GM23338 (cell line): ENCODE measurements around the gene BRD9. TPM values are rescaled to one million over a fixed set of nuclear protein-coding genes. Genes with fewer than 3 reads are reported as not detected.
"Not testable (repeated sequence)": the region's sequence is repeated elsewhere in the genome, so short reads cannot be mapped to it uniquely, and the experiment has no call there.

Experiments used
- ATAC-seq: fragments of 200-7000 bp; cut with Tn5 transposase; 3 replicates; pipeline ENCODE4 v1.9.1; 2020
- DNase-seq: peaks from one replicate; pipeline ENCODE4 v3.0.0-alpha.2; 2015; ENCODE audit warnings: low spot score
- H2AFZ ChIP-seq: fragments of 200-600 bp; sonication (generic); 2 replicates; pipeline ENCODE4 v1.8.0; 2016; ENCODE audit warnings: antibody characterized with exemption, mild to moderate bottlenecking, moderate library complexity
- H3F3A ChIP-seq: fragments of 200-600 bp; sonication (generic); replicated peaks from 2 replicates; pipeline ENCODE4 v1.8.0; 2017; ENCODE audit warnings: antibody characterized with exemption, mixed run types, low read depth
- H3K27ac ChIP-seq: fragments of 200-600 bp; sonication (generic); 2 replicates; pipeline ENCODE4 v1.6.1; 2016; ENCODE audit warnings: low read depth
- H3K27me3 ChIP-seq: fragments of 200-600 bp; sonication (generic); 2 replicates; pipeline ENCODE4 v1.8.0; 2016; ENCODE audit warnings: mild to moderate bottlenecking, mixed run types, moderate library complexity; ENCODE audit not compliant: insufficient read depth
- H3K36me3 ChIP-seq: fragments of 200-600 bp; sonication (generic); 2 replicates; pipeline ENCODE4 v1.8.0; 2016; ENCODE audit warnings: mild to moderate bottlenecking; ENCODE audit not compliant: insufficient read depth
- H3K4me1 ChIP-seq: fragments of 200-600 bp; sonication (generic); 2 replicates; pipeline ENCODE4 v1.8.0; 2016; ENCODE audit warnings: mild to moderate bottlenecking, moderate library complexity; ENCODE audit not compliant: insufficient read depth
- H3K4me2 ChIP-seq: fragments of 200-600 bp; sonication (generic); 2 replicates; pipeline ENCODE4 v1.7.1; 2017; ENCODE audit warnings: mixed run types
- H3K4me3 ChIP-seq: fragments of 200-600 bp; sonication (generic); 2 replicates; pipeline ENCODE4 v1.6.1; 2016; ENCODE audit warnings: mixed run types
- H3K79me2 ChIP-seq: fragments of 200-600 bp; sonication (generic); replicated peaks from 2 replicates; pipeline ENCODE4 v1.8.0; 2017; ENCODE audit warnings: mild to moderate bottlenecking; ENCODE audit not compliant: insufficient read depth
- H3K9me2 ChIP-seq: fragments of 200-600 bp; sonication (generic); 2 replicates; pipeline ENCODE4 v1.8.0; 2017; ENCODE audit not compliant: insufficient read depth
- H4K20me1 ChIP-seq: fragments of 200-600 bp; sonication (generic); replicated peaks from 2 replicates; pipeline ENCODE4 v1.8.0; 2017; ENCODE audit warnings: mild to moderate bottlenecking; ENCODE audit not compliant: insufficient read depth
- H3K27ac Mint-ChIP-seq: 2 replicates; pipeline ENCODE4 v1.8.0; 2020; ENCODE audit warnings: inconsistent platforms, mild to moderate bottlenecking, moderate library complexity, mixed read lengths
- H3K27me3 Mint-ChIP-seq: 3 replicates; pipeline ENCODE4 v1.8.0; 2022; ENCODE audit warnings: low read depth, mild to moderate bottlenecking, moderate library complexity, mixed read lengths, inconsistent platforms; ENCODE audit not compliant: insufficient read depth, poor library complexity
- H3K36me3 Mint-ChIP-seq: 3 replicates; pipeline ENCODE4 v1.8.0; 2021; ENCODE audit warnings: low read depth, mild to moderate bottlenecking, inconsistent platforms, moderate library complexity, mixed read lengths
- H3K4me1 Mint-ChIP-seq: 3 replicates; pipeline ENCODE4 v1.8.0; 2020; ENCODE audit warnings: mild to moderate bottlenecking, inconsistent platforms, mixed read lengths
- H3K4me3 Mint-ChIP-seq: 3 replicates; pipeline ENCODE4 v1.8.0; 2021; ENCODE audit warnings: moderate library complexity, mild to moderate bottlenecking, inconsistent platforms, mixed read lengths
- H3K9me3 Mint-ChIP-seq: 3 replicates; pipeline ENCODE4 v1.8.0; 2020; ENCODE audit warnings: moderate library complexity, mild to moderate bottlenecking, inconsistent platforms, mixed read lengths
- JUNB ChIP-seq: IDR thresholded peaks from one replicate; pipeline ENCODE4 v1.6.1; 2016; ENCODE audit warnings: antibody characterized with exemption; ENCODE audit not compliant: unreplicated experiment
- NANOG ChIP-seq: IDR thresholded peaks from 2 replicates; pipeline ENCODE4 v1.6.1; 2016; ENCODE audit warnings: antibody characterized with exemption, borderline replicate concordance
- ZNF331 ChIP-seq: fragments of 250-450 bp; sonication (Bioruptor Pico); IDR thresholded peaks from 2 replicates; pipeline ENCODE4 v1.5.0; 2020; ENCODE audit warnings: low read depth, mild to moderate bottlenecking, moderate library complexity
- polyA plus RNA-seq: library from polyadenylated mRNA; unstranded; fragments of >200 nt; fragmentation: Nextera tagmentation; extraction: Ambion mirVana; gene quantifications from 2 replicates; pipeline ENCODE4 v1.2.1, GENCODE V29; 2016
- total RNA-seq: library from RNA; depleted of rRNA; stranded (reverse); fragments of >200 nt; shearing (Covaris generic); gene quantifications from 2 replicates; pipeline ENCODE4 v1.2.3, GENCODE V29; 2014
- TF ChIP-seq, protein P1 (sequence below): IDR thresholded peaks from one replicate; pipeline ENCODE4 v1.6.1; 2018; ENCODE audit warnings: antibody characterized with exemption; ENCODE audit not compliant: unreplicated experiment
- TF ChIP-seq, protein P2 (sequence below): IDR thresholded peaks from 2 replicates; pipeline ENCODE4 v1.6.1; 2016; ENCODE audit warnings: antibody characterized with exemption
- TF ChIP-seq, protein P3 (sequence below): fragments of 250-450 bp; sonication (Bioruptor Pico); IDR thresholded peaks from 2 replicates; pipeline ENCODE4 v1.5.0; 2020; ENCODE audit warnings: mild to moderate bottlenecking, moderate library complexity

BRD9 gene
- total and polyA plus RNA-seq, 2 experiments from 2014 or later: 32.9 to 54.7 TPM

DNA sequence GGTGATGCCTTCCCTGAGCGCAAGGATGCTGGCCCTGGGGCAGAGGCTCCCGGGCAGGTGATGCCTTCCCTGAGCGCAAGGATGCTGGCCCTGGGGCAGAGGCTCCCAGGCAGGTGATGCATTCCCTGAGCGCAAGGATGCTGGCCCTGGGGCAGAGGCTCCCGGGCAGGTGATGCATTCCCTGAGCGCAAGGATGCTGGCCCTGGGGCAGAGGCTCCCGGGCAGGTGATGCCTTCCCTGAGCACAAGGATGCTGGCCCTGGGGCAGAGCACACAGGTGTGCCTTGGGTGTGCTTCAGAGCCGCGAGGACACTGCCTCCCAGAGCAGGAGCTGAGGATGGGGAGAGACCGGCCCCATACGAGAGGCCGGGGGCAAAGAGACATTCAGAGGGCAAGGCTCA is 22.7 kb upstream of the BRD9 start:
- not testable (repeated sequence) for H3K4me2 ChIP-seq, H3K9me2 ChIP-seq, H3K9me3 Mint-ChIP-seq, ATAC-seq, H3K4me1 ChIP-seq, H3K79me2 ChIP-seq, H3K4me3 Mint-ChIP-seq, H3K27me3 Mint-ChIP-seq, H3K27ac ChIP-seq, DNase-seq, H2AFZ ChIP-seq, H3K27me3 ChIP-seq, H3F3A ChIP-seq, H3K4me3 ChIP-seq, H3K4me1 Mint-ChIP-seq, H3K27ac Mint-ChIP-seq
- Histone ChIP-seq H4K20me1 (peaks cover 12% of the 10 kb centered on the region; the same call in 1 of the 2 replicates), H3K36me3 (peaks cover 31% of the 10 kb centered on the region)
- peaks cover 71% of the 10 kb centered on the region for H3K36me3 Mint-ChIP-seq

DNA sequence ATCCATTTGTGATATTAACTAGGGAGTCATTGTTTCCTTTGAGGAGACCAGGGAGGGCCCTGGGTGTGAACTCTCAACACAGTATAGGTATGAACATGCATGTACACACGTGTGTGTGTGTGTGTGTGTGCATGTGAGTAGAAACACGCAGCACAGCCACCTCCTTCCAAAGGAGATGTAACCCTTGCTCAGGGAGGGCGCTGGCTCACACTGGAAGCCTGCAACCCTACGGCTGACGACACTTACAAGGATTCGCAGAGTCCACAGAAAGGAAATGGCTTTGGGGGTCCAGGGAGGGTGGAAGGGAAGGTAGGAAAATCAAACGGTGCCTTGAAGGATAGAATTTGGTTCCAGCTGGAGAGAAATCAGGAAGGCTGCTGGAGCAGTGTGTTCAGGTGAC is 22.0 kb upstream of the BRD9 start:
- no peak for TF ChIP-seq NANOG
- TF ChIP-seq, protein P1, sequence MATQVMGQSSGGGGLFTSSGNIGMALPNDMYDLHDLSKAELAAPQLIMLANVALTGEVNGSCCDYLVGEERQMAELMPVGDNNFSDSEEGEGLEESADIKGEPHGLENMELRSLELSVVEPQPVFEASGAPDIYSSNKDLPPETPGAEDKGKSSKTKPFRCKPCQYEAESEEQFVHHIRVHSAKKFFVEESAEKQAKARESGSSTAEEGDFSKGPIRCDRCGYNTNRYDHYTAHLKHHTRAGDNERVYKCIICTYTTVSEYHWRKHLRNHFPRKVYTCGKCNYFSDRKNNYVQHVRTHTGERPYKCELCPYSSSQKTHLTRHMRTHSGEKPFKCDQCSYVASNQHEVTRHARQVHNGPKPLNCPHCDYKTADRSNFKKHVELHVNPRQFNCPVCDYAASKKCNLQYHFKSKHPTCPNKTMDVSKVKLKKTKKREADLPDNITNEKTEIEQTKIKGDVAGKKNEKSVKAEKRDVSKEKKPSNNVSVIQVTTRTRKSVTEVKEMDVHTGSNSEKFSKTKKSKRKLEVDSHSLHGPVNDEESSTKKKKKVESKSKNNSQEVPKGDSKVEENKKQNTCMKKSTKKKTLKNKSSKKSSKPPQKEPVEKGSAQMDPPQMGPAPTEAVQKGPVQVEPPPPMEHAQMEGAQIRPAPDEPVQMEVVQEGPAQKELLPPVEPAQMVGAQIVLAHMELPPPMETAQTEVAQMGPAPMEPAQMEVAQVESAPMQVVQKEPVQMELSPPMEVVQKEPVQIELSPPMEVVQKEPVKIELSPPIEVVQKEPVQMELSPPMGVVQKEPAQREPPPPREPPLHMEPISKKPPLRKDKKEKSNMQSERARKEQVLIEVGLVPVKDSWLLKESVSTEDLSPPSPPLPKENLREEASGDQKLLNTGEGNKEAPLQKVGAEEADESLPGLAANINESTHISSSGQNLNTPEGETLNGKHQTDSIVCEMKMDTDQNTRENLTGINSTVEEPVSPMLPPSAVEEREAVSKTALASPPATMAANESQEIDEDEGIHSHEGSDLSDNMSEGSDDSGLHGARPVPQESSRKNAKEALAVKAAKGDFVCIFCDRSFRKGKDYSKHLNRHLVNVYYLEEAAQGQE: no peak
- TF ChIP-seq, protein P2, sequence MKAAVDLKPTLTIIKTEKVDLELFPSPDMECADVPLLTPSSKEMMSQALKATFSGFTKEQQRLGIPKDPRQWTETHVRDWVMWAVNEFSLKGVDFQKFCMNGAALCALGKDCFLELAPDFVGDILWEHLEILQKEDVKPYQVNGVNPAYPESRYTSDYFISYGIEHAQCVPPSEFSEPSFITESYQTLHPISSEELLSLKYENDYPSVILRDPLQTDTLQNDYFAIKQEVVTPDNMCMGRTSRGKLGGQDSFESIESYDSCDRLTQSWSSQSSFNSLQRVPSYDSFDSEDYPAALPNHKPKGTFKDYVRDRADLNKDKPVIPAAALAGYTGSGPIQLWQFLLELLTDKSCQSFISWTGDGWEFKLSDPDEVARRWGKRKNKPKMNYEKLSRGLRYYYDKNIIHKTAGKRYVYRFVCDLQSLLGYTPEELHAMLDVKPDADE: no peak
- no peak for TF ChIP-seq ZNF331 (CRISPR knock-in tag)
- TF ChIP-seq JUNB: no peak
- H3K4me1 Mint-ChIP-seq: no peaks in the 10 kb centered on the region; the same call in 2 of the 3 replicates
- ATAC-seq: no peak
- Histone ChIP-seq H3K4me2 (no peak overlapping the region), H3K27me3 (no peaks in the 10 kb centered on the region), H3K27ac (no peak overlapping the region), H3K4me1 (no peaks in the 10 kb centered on the region), H3F3A (no peaks in the 10 kb centered on the region), H4K20me1 (peaks cover 10% of the 10 kb centered on the region; the same call in 1 of the 2 replicates), H3K36me3 (peaks cover 34% of the 10 kb centered on the region), H3K4me3 (no peak overlapping the region), H3K79me2 (no peaks in the 10 kb centered on the region), H2AFZ (no peak overlapping the region), H3K9me2 (no peaks in the 10 kb centered on the region)
- DNase-seq: no peak
- no peaks in the 10 kb centered on the region for H3K9me3 Mint-ChIP-seq
- H3K27ac Mint-ChIP-seq: no peak overlapping the region
- peaks cover 7% of the 10 kb centered on the region for H3K27me3 Mint-ChIP-seq
- no peak overlapping the region for H3K4me3 Mint-ChIP-seq
- peaks cover 78% of the 10 kb centered on the region for H3K36me3 Mint-ChIP-seq

- Mint-ChIP-seq H3K9me3 (no peaks in the 10 kb centered on the region), H3K4me3 (no peak overlapping the region)
- TF ChIP-seq, protein P3, sequence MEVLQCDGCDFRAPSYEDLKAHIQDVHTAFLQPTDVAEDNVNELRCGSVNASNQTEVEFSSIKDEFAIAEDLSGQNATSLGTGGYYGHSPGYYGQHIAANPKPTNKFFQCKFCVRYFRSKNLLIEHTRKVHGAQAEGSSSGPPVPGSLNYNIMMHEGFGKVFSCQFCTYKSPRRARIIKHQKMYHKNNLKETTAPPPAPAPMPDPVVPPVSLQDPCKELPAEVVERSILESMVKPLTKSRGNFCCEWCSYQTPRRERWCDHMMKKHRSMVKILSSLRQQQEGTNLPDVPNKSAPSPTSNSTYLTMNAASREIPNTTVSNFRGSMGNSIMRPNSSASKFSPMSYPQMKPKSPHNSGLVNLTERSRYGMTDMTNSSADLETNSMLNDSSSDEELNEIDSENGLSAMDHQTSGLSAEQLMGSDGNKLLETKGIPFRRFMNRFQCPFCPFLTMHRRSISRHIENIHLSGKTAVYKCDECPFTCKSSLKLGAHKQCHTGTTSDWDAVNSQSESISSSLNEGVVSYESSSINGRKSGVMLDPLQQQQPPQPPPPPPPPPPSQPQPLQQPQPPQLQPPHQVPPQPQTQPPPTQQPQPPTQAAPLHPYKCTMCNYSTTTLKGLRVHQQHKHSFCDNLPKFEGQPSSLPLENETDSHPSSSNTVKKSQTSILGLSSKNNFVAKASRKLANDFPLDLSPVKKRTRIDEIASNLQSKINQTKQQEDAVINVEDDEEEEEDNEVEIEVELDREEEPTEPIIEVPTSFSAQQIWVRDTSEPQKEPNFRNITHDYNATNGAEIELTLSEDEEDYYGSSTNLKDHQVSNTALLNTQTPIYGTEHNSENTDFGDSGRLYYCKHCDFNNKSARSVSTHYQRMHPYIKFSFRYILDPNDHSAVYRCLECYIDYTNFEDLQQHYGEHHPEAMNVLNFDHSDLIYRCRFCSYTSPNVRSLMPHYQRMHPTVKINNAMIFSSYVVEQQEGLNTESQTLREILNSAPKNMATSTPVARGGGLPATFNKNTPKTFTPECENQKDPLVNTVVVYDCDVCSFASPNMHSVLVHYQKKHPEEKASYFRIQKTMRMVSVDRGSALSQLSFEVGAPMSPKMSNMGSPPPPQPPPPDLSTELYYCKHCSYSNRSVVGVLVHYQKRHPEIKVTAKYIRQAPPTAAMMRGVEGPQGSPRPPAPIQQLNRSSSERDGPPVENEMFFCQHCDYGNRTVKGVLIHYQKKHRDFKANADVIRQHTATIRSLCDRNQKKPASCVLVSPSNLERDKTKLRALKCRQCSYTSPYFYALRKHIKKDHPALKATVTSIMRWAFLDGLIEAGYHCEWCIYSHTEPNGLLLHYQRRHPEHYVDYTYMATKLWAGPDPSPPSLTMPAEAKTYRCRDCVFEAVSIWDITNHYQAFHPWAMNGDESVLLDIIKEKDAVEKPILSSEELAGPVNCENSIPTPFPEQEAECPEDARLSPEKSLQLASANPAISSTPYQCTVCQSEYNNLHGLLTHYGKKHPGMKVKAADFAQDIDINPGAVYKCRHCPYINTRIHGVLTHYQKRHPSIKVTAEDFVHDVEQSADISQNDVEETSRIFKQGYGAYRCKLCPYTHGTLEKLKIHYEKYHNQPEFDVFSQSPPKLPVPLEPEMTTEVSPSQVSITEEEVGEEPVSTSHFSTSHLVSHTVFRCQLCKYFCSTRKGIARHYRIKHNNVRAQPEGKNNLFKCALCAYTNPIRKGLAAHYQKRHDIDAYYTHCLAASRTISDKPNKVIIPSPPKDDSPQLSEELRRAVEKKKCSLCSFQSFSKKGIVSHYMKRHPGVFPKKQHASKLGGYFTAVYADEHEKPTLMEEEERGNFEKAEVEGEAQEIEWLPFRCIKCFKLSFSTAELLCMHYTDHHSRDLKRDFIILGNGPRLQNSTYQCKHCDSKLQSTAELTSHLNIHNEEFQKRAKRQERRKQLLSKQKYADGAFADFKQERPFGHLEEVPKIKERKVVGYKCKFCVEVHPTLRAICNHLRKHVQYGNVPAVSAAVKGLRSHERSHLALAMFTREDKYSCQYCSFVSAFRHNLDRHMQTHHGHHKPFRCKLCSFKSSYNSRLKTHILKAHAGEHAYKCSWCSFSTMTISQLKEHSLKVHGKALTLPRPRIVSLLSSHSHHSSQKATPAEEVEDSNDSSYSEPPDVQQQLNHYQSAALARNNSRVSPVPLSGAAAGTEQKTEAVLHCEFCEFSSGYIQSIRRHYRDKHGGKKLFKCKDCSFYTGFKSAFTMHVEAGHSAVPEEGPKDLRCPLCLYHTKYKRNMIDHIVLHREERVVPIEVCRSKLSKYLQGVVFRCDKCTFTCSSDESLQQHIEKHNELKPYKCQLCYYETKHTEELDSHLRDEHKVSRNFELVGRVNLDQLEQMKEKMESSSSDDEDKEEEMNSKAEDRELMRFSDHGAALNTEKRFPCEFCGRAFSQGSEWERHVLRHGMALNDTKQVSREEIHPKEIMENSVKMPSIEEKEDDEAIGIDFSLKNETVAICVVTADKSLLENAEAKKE (CRISPR knock-in tag): no peak
These were observed 21.6 kb upstream of the BRD9 start for GRCh38 chr5:914174-914573.

More at GRCh38 chr5:914174-914573, 21.6 kb upstream of the BRD9 start:
- Mint-ChIP-seq H3K27ac (no peak overlapping the region), H3K27me3 (peaks cover 5% of the 10 kb centered on the region), H3K36me3 (peaks cover 82% of the 10 kb centered on the region), H3K4me1 (no peaks in the 10 kb centered on the region; the same call in 2 of the 3 replicates)
- Histone ChIP-seq H3K4me3 (no peak overlapping the region), H3K4me2 (no peak overlapping the region), H4K20me1 (peaks cover 9% of the 10 kb centered on the region; the same call in 1 of the 2 replicates), H3K4me1 (no peaks in the 10 kb centered on the region), H3K79me2 (no peaks in the 10 kb centered on the region), H3K36me3 (peaks cover 36% of the 10 kb centered on the region), H3F3A (no peaks in the 10 kb centered on the region), H3K27ac (no peak overlapping the region), H3K9me2 (no peaks in the 10 kb centered on the region), H2AFZ (no peak overlapping the region), H3K27me3 (no peaks in the 10 kb centered on the region)
- no peak for ATAC-seq
- no peak for DNase-seq
